Neural progenitor cell (in vitro differentiated cells): Measurements from ENCODE around the gene CHD6.

Experiments used
- CTCF ChIP-seq: fragments of 200-600 bp; sonication (generic); IDR thresholded peaks from 2 replicates; pipeline ENCODE4 v1.5.1; 2017; ENCODE audit warnings: antibody characterized with exemption, mild to moderate bottlenecking
- EZH2 ChIP-seq: fragments of 200-600 bp; sonication (generic); IDR thresholded peaks from 2 replicates; pipeline ENCODE4 v1.6.1; 2017; ENCODE audit warnings: antibody characterized with exemption, mild to moderate bottlenecking, moderate library complexity
- EZH2phosphoT487 ChIP-seq: fragments of 200-600 bp; sonication (generic); IDR thresholded peaks from 2 replicates; pipeline ENCODE4 v1.6.1; 2017; ENCODE audit warnings: antibody characterized with exemption

GRCh38 chr20:41618807-41619311, 682 bp upstream of the CHD6 start:
- TF ChIP-seq CTCF, result no peak
- no peak for TF ChIP-seq EZH2
- TF ChIP-seq EZH2phosphoT487, result no peak
